Umbilical cord (tissue), 2 donors: ENCODE measurements around the gene MOV10L1. TPM values are rescaled to one million over a fixed set of nuclear protein-coding genes. Genes with fewer than 3 reads are reported as not detected.
"Not testable (repeated sequence)": the region's sequence is repeated elsewhere in the genome, so short reads cannot be mapped to it uniquely, and the experiment has no call there.

Experiments
- DNase-seq: peaks from one replicate; pipeline ENCODE4 v3.0.0-alpha.2; 2015; ENCODE audit warnings: low spot score
- total RNA-seq: library from RNA; depleted of rRNA; stranded (reverse); fragments of >200 nt; gene quantifications from one replicate; pipeline ENCODE4 v1.2.3, GENCODE V29; 2014; ENCODE audit warnings: low replicate concordance; ENCODE audit not compliant: insufficient read depth

Gene MOV10L1
- total RNA-seq, 1 donor from 2014 or later: 4.8 TPM

- no peak for DNase-seq
Measured at GRCh38 chr22:50202130-50202666, 112.4 kb downstream of the MOV10L1 start.

- DNase-seq: no peak
Measured at GRCh38 chr22:50203288-50203687, 113.5 kb downstream of the MOV10L1 start.

GRCh38 chr22:50204571-50204970 is 114.8 kb downstream of the MOV10L1 start:
- no peak for DNase-seq

DNA sequence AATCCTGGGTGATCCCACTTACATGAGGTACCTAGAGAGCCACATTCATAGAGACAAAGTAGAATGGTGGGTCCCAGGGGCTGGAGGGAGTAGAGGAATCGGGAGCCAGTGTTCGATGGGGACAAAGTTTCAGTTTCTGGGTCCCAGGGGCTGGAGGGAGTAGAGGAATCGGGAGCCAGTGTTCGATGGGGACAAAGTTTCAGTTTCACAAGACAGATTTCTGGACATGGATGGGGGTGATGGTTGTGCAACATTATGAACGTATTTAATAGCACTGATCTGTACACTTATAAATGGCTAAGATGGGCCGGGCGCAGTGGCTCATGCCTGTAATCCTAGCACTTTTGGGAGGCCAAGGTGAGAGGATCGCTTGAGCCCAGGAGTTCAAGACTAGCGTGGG is 115.2 kb downstream of the MOV10L1 start:
- not testable (repeated sequence) for DNase-seq

DNA sequence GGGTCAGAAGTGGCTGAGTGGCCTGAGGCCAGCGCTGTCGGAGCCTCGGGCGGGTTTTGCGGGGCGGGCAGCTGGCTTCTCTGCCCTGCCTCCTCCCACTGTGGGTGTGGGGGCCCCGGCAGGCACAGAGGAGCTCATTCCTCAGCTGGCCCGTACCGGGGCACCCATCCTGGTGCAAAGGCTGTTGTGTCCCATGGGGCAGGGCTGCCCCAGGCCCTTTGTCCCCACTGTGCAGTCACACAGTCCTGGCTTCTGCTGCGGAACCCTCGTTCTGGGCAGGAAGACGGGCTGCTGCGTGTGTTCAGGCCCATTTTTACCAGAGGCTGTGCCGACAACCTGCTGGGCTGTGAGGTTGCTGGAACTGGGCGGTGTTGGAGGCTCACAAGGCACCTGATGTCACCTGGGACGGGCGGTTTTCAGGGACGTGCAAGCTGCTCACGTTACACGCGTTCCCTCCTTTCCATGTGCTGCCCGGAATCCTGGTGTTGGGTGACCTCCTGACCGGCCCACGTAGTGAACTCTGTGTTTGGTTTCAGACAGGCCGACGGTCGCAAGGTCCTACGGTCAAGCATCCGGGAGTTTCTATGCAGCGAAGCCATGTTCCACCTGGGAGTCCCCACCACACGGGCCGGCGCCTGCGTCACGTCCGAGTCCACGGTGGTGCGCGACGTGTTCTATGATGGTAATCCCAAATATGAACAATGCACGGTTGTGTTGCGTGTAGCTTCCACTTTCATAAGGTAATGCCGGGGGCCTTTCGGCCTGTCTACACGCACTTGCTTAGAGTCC is 116.2 kb downstream of the MOV10L1 start:
- no peak for DNase-seq

- DNase-seq: no peak
Measured at GRCh38 chr22:50206599-50206998, 116.8 kb downstream of the MOV10L1 start.

DNA sequence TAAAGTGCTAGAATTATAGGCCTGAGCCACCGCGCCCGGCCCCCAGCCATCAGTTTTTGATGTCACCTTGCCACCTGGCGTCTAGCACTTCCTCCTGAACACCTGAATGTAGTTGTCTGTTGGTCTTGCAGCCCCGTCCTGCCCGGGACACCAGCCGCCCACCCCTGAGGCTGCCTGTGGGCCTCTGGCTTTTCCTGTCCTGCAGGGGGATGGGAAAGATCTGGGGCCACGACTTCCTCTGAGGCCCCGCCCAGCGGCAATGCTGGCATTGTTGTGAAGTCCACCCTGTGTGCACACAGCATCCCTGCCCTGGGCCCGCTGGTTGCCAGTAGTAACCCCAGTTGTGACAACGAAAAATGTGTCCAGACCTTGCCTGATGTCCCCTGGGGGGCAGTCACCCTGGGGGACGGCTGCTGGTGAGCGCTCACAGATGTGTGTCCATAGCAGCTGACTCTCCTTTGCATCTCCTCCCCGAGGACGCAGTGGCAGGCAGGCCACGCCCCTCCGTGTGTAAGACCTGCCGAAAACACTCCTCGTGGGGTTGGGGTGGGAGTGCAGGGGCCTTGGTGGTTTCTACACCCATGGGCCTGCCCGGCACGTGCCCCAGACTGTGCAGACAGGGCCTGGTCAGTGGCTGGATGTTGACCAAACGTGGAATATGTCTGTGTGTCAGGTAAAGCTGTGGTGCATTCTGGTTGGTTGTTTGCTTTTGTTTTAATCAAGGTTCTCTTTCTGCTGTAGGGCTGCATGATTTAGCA is 117.8 kb downstream of the MOV10L1 start:
- DNase-seq: no peak

GRCh38 chr22:50208430-50208938 is 118.7 kb downstream of the MOV10L1 start:
- DNase-seq: no peak

- no peak for DNase-seq
Measured at GRCh38 chr22:50208939-50209892, 119.4 kb downstream of the MOV10L1 start.

DNA sequence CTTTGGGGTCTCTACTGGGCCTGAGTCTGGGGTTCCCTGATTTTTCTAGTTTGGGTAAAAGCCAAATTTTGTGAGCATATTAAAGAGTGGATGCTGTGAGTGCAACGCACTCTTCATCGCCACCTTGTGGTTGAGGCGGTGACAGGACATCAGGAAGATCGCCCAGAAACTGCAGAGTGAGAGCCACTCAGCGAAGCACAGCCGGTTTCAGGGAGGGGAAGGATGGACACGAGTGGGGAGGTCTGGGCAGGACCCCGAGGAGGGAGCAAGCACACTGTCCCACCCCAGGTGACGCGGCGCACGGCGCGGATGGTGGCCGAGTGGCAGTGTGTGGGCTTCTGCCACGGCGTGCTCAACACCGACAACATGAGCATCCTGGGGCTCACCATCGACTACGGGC is 120.1 kb downstream of the MOV10L1 start:
- DNase-seq: peak; percentile 59

GRCh38 chr22:50210378-50211139 is 120.8 kb downstream of the MOV10L1 start:
- DNase-seq: no peak

DNA sequence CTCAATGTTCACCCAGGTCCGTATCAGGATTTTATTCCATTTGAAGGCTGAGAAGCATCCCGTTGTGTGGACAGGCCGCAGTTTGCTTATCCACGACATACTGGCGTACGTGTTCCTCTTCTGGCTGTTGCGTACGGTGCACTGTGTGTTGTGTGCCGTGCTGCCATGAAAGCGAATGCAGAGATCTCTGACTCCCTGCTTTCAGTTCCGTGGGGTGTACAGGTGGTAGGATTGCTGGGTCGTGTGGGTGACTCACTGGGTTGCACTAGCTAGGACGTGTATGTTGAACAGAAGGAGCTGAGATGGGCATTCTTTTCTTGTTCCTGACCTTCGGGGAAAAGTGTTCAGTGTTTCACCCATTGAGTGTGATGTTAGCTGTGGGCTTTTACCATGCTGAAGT is 121.3 kb downstream of the MOV10L1 start:
- no peak for DNase-seq

Other genes starting within 250 kb of the MOV10L1 start
- 10.8 TPM for gene ZBED4, start 236.2 kb upstream of the MOV10L1 start, total RNA-seq
- 13.7 TPM for gene ALG12, start 171.6 kb upstream of the MOV10L1 start, total RNA-seq
- gene CRELD2, start 171.4 kb upstream of the MOV10L1 start, total RNA-seq: 23.8 TPM
- 11.6 TPM for gene PIM3, start 129.2 kb upstream of the MOV10L1 start, total RNA-seq
- gene IL17REL, start 77.2 kb upstream of the MOV10L1 start, total RNA-seq: not detected
- not detected for gene TTLL8, start 31.7 kb upstream of the MOV10L1 start, total RNA-seq
- gene MLC1, start 4.6 kb upstream of the MOV10L1 start, total RNA-seq: 0.24 TPM
- gene PANX2, start 80.7 kb downstream of the MOV10L1 start, total RNA-seq: 0.96 TPM
- gene TRABD, start 95.9 kb downstream of the MOV10L1 start, total RNA-seq: 20.5 TPM
- gene SELENOO, start 111.0 kb downstream of the MOV10L1 start, total RNA-seq: 6.3 TPM
- gene TUBGCP6, start 155.0 kb downstream of the MOV10L1 start, total RNA-seq: 30.3 TPM
- gene HDAC10, start 161.3 kb downstream of the MOV10L1 start, total RNA-seq: 35.6 TPM
- gene MAPK12, start 171.7 kb downstream of the MOV10L1 start, total RNA-seq: 21.4 TPM
- gene MAPK11, start 180.4 kb downstream of the MOV10L1 start, total RNA-seq: 4.3 TPM
- 86.2 TPM for gene PLXNB2, start 217.6 kb downstream of the MOV10L1 start, total RNA-seq
- gene DENND6B, start 237.0 kb downstream of the MOV10L1 start, total RNA-seq: 1.4 TPM